NCI-H128 (cell line): ENCODE results near the gene C11orf24.

Experiments used
- DNase-seq: peaks from one replicate; lab custom pipeline; 2025; ENCODE audit not compliant: unreplicated experiment; lab: John Stamatoyannopoulos, UW

The C11orf24 gene

DNA sequence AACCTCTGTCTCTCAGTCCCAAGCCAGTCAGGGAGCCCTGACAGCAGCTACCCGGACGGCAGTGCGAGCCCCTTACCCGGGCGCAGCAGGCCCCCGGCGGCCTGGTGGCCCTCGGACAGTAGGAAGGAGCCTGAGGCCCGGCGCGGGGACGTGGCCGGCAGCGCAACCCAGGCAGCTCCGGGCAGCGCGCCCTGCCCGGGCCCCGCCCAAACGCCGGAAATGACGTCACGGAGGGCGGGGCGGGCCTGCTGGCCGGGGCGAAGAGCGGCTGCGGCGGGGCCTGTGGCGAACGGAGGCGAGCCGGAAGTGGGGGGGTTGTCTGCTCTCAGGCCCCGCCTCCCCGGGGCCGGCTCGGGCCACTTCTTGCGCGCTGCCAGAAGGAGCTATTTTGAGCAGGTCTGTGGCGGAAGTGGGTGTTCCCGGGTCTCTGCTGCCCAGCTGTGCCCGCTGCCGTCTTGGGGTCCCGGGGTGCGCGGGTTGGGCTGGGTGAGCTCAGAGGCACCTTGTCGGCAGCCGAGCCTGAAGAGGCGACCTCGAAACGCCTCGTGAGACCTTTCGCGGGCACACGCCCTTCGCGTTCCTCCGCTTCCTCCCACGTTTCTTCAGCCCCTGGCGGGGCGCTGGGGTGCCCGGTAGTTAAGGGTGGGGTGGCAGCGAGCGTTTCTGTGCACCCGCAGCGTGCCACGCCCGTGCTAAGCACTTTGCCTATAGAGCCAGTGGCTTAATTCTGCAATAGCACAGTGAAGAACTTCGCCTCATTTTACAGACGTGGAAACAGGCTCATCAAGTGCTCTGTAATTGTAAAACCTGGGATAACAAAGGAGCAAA lies at the start of gene C11orf24:
Gene C11orf24 (minus strand): TSS at position 193 of the 828 bp plus-strand sequence. CDS start 8,206 bp downstream, outside the sequence.
- peak; percentile 81 for DNase-seq

DNA sequence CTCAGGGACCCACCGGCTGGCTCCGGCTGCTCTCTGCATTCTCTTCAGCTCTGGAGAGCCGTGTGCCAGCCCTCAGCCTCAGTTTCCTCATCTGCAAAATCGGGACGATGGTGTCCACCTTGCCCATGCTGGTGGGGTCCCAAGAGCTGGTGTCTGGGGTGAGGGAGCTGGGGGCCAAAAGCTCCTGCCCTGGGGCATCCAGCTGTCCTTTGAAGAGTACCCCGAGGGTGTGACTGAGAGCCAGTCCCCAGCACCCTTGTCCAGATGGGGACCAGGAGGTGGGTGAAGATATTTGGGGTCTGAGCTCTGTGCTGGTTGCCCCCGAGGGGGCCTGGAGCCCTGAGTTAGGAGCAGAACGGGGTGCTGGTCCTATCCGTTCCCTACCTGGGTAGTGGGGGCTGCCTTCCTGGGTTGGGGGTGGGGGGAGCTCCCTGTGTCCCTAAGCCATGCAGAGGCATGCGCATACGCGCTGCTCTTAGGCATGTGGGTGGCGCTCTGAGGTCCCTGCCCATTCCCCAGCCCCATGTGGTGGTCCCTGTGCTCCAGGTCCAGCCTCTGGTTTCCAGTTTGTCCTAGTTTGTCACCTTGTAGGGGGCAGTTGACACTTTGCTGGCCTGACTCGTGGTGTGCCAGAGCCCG lies 45.5 kb upstream of the C11orf24 start:
- DNase-seq: no peak

DNA sequence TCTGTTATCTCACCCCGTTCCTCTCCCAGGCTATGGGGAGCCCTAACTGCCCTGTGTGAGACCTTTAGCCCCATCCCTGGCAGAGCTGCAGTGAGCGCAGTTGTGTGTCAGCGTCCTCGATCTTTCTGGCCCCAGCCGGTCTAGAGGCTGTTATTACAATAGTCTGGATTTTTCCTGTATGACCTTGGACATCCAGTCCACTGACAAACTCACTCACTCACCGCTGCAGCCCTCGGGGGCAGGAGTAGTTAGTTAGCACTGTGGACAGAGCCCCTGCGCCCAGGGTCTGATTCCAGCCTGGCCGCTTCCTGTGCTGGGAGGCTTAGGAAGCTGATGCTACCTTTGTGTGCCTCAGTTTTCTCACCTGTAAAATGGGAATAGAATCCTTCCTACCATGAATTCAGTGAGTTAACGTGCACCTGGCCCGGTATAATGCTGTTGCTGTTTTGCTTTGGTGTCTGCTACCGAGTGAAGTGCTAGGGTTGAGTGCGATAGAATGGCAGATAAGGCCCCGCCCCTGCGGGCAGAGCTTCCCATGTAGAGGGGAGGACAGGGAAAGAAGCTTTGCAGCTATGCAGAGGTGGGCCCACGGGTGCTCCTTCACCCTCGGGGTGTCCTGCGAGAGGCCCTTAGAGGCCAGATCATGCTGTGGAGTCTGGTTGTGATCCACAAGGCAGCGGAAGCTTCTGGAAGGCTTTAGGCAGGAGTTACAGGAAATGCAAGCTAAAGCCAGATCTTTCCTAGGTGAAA lies 43.6 kb upstream of the C11orf24 start:
- no peak for DNase-seq

DNA sequence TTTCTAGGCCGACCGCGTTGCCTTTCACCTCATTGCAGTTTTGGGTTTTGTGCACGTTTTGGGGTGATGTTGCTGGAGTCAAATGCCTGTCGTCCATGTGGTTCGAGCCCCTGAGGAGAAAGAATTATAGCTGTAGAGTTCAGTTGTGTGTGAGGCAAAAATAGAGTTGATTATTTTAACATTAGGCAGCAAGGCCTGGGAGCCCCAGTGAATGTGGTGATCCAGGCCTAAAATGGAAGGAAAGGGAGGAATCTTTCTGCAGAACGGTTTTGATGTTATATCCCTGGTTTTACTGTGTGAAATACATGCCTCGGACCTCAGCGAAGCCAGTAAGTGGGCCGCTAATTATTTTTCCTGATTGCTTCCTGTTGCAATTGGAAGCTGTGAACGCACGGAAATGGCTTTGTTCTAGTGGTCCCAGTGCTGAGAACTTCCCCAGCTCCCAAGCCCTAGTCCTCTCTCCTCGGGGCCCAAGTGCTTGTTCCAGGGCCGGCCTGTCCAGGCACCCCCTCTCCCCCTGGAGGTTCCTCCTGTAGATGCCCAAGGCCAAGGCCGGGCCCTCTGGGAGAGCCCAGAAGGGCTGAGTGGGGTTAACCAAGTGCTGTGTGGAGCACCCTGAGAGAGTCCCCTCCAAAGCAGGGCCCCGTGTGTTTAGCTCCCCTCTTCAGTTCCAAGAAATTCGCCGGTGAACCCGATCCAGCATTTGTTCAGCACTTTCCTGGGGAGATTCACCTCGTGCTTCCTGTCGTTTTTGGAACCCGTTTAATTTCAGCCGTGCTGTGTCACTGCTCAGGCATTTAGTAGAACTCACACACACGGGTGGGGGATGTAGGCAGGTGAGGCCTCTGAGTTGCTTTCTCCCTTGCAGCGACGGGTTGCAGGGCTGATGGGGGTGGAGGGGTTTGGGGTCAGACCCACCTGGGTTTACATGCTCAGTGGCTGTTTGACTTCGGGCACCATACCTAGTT lies 42.7 kb upstream of the C11orf24 start:
- DNase-seq: no peak

DNA sequence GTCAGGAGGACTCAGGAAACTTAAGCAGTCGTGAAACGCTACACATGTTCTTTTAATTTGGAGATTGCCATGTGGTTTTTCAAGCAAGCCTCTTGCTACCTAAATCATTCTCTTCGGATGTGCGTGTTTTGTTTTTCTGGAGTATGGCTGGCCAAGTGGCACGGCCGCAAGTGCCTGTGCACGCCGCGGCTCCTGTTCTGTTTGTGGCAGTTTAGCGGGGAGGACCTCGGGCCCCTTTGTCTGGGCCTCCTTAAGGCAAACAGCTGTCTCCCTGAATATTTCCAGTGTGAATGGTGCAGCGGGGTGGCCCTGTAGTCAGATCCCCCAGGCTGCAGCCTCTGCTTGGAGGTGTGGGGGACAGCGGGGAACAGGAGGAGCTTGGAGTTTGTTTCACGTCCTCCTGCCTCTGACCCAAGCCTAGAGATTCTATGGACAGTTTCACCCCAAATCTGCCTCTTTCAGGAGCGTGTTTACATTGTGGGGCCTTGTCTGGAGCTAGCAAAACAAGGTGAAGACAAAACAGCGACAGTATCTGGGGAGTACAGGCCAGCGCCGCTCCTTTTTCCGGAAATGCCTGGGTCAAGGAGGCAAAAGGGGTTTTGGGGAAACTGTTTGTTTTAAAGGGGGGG lies 41.9 kb upstream of the C11orf24 start:
- no peak for DNase-seq

DNA sequence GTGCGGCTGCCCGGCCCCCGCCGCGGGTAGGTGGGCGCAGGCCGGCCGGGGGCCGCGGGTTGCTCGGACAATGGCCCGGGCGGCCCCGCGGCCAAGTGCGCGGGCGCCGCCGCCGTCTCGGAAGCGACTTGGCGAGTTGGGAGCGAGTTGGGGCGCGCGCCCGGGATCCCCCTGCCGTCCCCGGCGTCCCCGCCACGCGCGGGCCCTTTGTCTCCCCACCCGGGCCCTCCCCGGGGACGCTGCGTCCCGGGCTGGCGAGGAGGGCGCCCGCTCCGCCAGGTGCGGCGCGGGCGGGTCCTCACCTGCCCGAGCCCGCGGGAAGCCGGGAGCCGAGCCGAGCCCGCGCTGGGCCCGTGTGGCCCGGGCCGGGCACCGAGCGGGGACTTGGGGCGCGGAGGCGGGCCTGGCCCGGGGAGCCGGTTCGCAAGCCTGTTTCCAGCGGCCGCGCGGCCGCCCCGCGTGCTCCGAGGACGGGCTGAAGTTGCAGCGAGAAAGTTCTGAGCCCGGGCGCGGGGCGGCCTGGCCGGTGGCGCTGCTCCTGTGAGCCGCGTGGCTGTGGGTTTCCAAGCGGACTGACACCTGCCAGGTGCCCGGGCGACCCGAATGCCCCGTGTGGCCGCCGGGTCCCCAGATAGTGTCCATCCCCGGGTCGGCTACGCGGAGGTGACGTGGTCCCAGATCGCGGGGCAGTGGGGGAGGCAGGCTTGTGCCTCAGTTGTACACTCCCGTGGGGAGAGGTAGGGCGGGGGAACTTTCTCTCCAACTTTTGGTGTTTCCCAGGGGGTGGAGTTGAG lies 41.2 kb upstream of the C11orf24 start:
- no peak for DNase-seq

DNA sequence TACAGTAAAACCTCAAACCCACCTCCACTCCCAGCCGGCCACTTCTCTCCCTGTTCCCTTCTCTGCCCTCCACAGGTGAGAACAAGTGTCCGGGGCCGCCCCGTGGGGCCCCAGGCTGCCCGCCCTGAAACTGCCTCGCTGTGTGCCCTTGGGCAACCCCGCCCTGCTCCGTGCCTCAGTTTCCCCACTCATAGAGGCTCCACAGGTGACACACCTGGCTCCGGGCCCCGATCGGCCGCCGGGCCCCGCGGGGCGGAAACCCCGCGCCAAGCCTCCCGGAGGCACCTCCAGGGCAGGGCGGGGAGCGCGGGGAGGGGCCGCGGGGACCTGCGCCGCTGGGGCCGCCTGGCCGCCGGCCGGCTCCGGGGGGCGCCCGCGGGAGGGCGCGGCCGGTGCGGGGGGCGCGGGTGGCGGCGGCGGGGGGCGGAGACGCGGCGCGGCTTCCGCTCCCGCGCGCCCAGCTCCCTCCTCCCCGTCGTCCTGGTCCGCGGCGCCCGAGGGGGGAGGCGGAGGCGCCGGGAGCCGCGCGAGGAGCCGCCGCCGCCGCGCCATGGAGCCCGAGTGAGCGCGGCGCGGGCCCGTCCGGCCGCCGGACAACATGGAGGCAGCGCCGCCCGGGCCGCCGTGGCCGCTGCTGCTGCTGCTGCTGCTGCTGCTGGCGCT lies 40.5 kb upstream of the C11orf24 start, which contains the start of gene LRP5:
Gene LRP5 (plus strand): TSS at position 475 of the 663 bp plus-strand sequence. CDS start 124 bp downstream, at position 599.
- DNase-seq: no peak

DNA sequence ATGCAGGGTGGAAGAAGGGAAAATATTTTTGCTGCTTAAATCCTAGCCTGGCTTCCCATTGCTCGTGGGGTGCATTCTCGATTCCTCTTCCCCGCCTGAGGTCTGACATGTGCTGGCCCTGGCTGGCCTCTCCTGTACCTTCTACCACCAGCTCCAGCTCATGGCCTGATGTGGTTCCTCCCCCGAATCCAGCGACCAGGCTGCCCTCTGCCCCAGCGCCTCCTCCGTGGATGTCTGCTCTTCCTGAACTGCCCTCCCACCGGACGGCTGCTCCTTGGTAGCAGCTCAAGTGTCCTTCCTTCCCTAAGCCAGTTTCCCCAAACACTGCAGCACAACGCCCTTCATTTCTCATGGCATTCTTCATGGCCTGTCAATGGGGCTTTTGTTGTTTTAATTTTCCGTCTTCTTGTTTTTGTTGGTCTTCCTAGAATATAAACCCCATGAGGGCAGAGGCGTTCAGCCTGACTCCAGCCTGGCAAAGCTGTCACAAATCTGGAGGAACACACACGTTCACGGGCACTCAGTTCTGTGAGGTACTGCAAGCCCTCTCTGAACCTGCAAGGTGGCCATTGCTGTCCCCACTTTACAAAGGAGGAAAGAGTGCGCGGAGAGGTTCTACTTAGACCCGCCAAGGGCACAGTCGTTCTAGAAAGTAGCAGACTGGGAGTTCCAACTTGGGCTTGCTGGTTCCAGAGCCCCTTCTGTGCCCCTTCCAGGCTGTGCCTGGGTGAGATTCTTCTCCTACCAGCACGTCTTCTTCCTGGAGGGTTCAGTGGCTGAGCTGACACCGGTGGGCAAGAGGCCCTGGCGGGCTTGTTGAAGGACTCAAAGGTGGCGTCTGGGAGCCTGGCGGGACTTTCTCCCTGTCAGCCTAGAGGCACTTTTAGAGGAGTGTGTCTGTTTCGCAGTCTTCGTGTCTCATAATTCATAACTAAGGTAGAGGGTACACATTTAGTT lies 39.7 kb upstream of the C11orf24 start:
- no peak for DNase-seq

DNA sequence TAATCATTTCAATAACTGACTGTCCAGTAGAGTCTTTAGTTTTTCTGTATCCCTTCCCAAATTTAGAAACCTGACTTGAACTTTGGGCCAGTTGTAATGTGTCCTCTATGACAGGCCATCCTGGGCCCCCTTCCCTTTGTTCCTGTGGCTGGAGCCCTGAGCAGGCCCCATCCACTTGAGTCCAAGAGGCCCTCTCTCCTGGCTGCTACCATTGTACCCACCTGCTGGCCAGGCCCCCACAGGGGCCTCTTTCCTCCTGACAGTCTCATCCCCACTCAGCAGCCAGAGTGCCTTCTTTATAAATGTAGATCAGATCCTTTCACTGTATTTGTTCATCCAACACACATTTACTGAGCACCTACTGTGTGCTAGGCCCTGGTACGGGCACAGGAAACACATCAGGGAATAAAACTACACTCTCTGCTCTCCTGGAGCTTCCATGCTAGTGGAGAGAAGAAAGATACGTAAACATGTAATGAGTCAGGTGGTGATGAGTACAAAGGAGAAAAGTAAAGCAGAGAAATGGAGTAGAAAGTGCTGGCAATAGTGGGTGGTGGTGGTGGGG lies 37.9 kb upstream of the C11orf24 start:
- no peak for DNase-seq

DNA sequence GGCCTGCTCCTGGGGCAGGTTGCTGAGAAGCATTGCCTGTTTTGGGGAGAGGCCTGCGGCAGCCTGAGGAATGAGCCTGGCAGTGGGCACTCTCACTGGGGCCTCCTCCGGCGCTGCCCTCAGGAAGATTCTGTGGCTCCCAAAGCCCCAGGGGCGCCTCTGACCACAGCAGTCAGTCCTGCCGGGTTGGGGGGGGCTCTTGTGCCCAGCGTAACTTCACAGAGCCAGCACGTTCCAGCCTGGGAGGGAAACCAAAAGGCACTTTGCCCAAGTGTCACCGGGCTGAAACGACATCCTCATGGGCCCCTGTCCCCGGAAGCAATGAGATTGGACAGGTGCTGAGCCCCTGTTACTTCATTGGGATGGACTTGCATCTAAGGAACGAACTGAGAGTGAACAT lies 36.3 kb upstream of the C11orf24 start:
- no peak for DNase-seq

DNA sequence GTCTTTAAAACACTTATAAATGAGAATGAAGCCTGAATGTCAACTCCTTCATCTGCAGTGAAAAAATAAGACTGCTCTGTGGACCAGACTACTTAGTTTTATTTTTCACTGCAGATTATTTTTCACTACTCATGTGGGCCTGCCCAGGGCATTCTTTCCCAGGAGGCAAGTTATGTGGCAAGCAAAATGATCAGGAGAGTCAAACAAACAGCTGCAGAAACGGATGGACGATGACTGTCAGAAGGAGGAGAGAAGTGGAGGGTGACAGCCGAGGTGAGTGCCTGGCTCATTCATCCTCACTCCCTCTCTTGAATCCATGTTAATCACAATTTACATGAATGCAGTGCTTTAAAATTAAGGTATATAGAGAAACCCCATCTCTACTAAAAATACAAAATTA lies 34.9 kb upstream of the C11orf24 start:
- no peak for DNase-seq

DNA sequence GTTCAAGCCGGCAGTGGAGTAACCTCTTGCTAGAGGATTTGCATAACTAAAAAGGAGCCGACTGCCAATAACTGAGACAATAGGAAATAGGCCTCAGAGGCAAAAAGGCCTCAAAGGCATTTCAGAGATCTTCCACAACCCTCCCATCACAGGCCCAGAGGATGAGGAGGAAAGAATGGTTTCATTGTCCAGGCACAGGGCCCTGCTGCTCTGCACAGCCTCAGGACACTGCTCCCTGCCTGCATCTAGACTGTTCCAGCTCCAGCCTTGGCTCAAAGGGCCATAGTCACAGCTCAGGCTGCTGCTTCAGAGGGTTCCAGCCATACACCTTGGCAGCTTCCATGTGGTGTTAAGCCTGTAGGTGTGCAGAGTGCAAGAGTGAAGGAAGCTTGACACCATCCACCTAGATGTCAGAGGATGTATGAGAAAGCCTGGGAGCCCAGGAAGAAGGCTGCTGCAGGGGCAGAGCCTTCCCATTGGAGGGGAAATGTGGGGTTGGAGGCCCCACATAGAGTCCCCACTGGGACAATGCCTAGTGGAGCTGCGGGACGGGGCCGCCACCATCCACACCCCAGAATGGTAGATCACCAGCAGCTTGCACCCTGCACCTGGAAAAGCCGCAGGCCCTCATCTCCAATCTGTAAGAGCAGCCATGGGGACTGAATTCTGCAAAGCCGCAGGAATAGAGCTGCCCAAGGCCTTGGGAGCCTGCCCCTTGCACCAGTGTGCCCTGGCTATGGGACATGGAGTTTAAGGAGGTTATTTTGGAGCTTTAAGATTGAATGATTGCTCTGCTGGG lies 32.4 kb upstream of the C11orf24 start:
- DNase-seq: no peak

DNA sequence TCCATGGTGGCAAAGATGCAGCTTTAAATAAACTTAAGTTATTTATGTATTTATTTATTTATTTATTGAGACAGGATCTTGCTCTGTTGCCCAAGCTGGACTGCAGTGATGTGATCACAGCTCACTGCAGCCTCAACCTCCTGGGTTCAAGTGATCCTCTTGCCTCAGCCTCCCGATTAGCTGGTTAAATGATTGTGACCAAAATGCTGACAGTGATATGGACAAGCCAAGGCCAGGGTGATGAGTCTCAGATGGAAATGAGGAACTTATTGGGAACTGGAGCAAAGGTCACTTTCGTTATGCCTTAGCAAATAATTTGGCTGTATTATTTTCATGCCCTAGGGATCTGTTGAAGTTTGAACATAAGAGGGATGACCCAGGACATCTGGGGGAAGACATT lies 31.3 kb upstream of the C11orf24 start:
- DNase-seq: no peak

DNA sequence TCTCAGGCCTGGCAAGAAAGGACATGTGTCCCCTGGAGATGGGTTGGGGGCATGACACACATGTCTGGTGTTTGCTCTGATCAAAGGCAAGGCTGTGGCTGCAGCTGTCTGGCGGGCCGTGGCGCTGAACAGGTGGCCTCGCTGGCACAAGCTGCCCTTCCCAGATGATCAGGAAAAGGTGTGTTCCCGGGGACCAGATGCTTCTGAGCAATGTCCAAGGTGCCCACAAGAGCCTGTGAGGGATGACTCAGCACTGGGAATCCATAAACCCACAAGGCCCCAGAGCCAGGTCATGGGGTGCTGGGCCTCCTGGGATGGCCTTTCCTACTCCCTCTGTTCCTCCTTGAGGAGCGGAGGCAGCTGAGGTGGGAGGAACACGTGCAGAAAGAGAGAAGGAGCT lies 30.9 kb upstream of the C11orf24 start:
- no peak for DNase-seq

DNA sequence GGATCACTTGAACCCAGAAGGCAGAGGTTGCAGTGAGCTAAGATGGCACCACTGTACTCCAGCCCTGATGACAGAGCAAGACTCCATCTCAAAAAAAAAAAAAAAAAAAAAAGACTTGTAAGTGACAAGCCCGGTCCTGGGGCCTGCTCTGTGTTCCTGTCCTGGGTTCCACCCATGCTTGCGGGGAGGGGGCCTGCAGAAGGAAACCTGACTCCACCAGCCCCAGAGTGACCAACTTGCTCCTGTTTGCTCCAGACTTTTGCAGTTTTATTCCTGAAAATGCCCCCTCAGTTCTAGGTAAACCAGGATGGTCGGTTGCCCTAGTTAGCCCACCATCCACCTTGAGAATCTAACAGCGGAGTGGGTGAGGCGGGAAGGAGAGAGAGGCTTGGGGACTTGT lies 30.5 kb upstream of the C11orf24 start:
- no peak for DNase-seq

DNA sequence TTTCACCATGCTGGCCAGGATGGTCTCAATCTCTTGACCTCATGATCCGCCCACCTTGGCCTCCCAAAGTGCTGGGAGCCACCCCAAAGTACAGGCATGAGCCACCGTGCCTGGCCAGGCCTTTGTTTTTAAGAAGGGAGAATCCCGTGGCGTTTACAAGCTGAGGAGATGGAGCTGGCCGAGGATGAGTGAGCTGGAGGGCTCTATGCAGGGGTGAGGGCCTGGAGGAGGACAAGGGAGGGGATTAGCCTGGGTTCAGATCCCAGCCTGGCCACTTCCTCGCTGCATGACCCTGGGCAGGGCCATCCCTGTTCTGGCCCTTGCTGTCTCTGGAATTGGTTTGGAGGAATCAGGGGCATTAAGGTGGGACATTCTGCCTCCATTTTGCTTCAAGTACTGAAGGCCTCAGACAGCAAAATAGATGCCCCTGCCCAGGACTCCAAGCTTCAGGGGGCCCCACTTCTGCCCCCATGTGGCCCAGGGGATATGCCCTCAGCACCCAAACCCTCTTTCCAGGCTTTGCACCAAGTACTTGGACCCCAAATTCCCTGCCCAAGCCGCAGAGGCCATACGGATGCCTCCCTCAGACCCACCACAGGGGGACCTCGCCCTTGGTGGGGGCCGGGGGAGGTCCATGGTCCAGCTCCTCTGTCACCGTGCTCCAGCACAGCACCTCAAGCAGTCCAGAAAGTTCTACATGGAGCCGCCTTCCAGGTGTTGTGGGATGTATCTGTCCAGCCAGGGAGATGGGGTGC lies 28.5 kb upstream of the C11orf24 start:
- no peak for DNase-seq
